CD14-positive monocyte (primary cell): ENCODE results near the gene LRRC4C. TPM values are rescaled to one million over a fixed set of nuclear protein-coding genes. Genes with fewer than 3 reads are reported as not detected.

ENCODE experiments used
- DNase-seq, 3 donors: peaks; one replicate each; pipeline ENCODE4 v3.0.0-alpha.2; 2011 to 2022
- H2AFZ ChIP-seq: 2 replicates; pipeline ENCODE4 v1.6.0; 2012; ENCODE audit warnings: mild to moderate bottlenecking, low read depth, low read length, inconsistent platforms; ENCODE audit not compliant: insufficient read depth, poor library complexity, severe bottlenecking
- H3K27ac ChIP-seq, 2 donors: 1 replicate in 1 of 2; 2 replicates in 1 of 2; pipeline ENCODE4 v1.5.1; 2012 to 2013; ENCODE audit warnings: low read length in 2 of 2, control low read depth in 1 of 2, inconsistent platforms in 1 of 2, low read depth in 1 of 2, mild to moderate bottlenecking in 1 of 2
- H3K27me3 ChIP-seq, 2 donors: one replicate each; pipeline versions ENCODE4 v1.6.0 to v1.6.1; 2011 to 2013; ENCODE audit warnings: low read length in 2 of 2; ENCODE audit not compliant: control insufficient read depth in 2 of 2, insufficient read depth in 2 of 2
- H3K36me3 ChIP-seq, 2 donors: replicated peaks in 1 of 2; 1 replicate in 1 of 2; 2 replicates in 1 of 2; pipeline versions ENCODE4 v1.5.1 to v1.6.1; 2012 to 2013; ENCODE audit warnings: low read length in 2 of 2, control low read depth in 1 of 2, inconsistent platforms in 1 of 2, mild to moderate bottlenecking in 1 of 2; ENCODE audit not compliant: insufficient read depth in 2 of 2, control insufficient read depth in 1 of 2
- H3K4me1 ChIP-seq, 2 donors: 1 replicate in 1 of 2; 2 replicates in 1 of 2; pipeline versions ENCODE4 v1.5.1 to v1.6.1; 2012 to 2013; ENCODE audit warnings: low read length in 2 of 2, control low read depth in 1 of 2, inconsistent platforms in 1 of 2, mild to moderate bottlenecking in 1 of 2, moderate library complexity in 1 of 2; ENCODE audit not compliant: insufficient read depth in 2 of 2, control insufficient read depth in 1 of 2
- H3K4me2 ChIP-seq: replicated peaks from 2 replicates; pipeline ENCODE3; 2012; ENCODE audit warnings: low read length, moderate library complexity, mild to moderate bottlenecking; ENCODE audit not compliant: poor library complexity, severe bottlenecking; ENCODE audit errors: extremely low read depth
- H3K4me3 ChIP-seq, 3 experiments: fragments of 200-600 bp in 1 of 3; sonication (generic) in 1 of 3; replicated peaks in 1 of 3; 1 replicate in 2 of 3; 2 replicates in 1 of 3; pipeline ENCODE4 v1.5.1; 2011 to 2013; ENCODE audit warnings: low read length in 3 of 3, mild to moderate bottlenecking in 3 of 3, control low read depth in 2 of 3, low read depth in 2 of 3, inconsistent platforms in 1 of 3, moderate library complexity in 1 of 3
- H3K79me2 ChIP-seq: 2 replicates; pipeline ENCODE4 v1.6.0; 2012; ENCODE audit warnings: mild to moderate bottlenecking, control low read depth, inconsistent platforms, low read length, moderate library complexity; ENCODE audit not compliant: insufficient read depth
- H3K9ac ChIP-seq: 2 replicates; pipeline ENCODE4 v1.6.0; 2017; ENCODE audit warnings: low read length, mild to moderate bottlenecking; ENCODE audit not compliant: insufficient read depth, poor library complexity, severe bottlenecking
- H3K9me3 ChIP-seq, 2 donors: replicated peaks in 1 of 2; 1 replicate in 1 of 2; 2 replicates in 1 of 2; pipeline versions ENCODE4 v1.5.1 to v1.6.1; 2012 to 2013; ENCODE audit warnings: low read length in 2 of 2, control low read depth in 1 of 2; ENCODE audit not compliant: control insufficient read depth in 1 of 2, insufficient read depth in 1 of 2
- H4K20me1 ChIP-seq: 2 replicates; pipeline ENCODE4 v1.6.0; 2012; ENCODE audit warnings: mild to moderate bottlenecking, low read length, control low read depth, moderate library complexity; ENCODE audit not compliant: insufficient read depth
- H3K27ac Mint-ChIP-seq, 7 donors: one replicate each; pipeline ENCODE4 v1.8.0; 2020; ENCODE audit warnings: mild to moderate bottlenecking in 7 of 7, mixed read lengths in 7 of 7, moderate library complexity in 6 of 7, inconsistent platforms in 2 of 7
- H3K27me3 Mint-ChIP-seq, 3 donors: one replicate each; pipeline ENCODE4 v1.8.0; 2021 to 2022; ENCODE audit warnings: low read depth in 3 of 3, mild to moderate bottlenecking in 3 of 3, mixed read lengths in 3 of 3, moderate library complexity in 3 of 3, inconsistent platforms in 1 of 3
- H3K36me3 Mint-ChIP-seq, 2 donors: one replicate each; pipeline ENCODE4 v1.8.0; 2020; ENCODE audit warnings: mixed read lengths in 2 of 2, inconsistent platforms in 1 of 2, mild to moderate bottlenecking in 1 of 2
- H3K4me1 Mint-ChIP-seq: one replicate; pipeline ENCODE4 v1.8.0; 2020; ENCODE audit warnings: mild to moderate bottlenecking, mixed read lengths
- H3K4me3 Mint-ChIP-seq, 2 donors: one replicate each; pipeline ENCODE4 v1.8.0; 2020; ENCODE audit warnings: mild to moderate bottlenecking in 2 of 2, mixed read lengths in 2 of 2, moderate library complexity in 1 of 2
- H3K9me3 Mint-ChIP-seq, 7 donors: one replicate each; pipeline ENCODE4 v1.8.0; 2020 to 2022; ENCODE audit warnings: mixed read lengths in 7 of 7, mild to moderate bottlenecking in 6 of 7, moderate library complexity in 6 of 7, inconsistent platforms in 2 of 7
- CTCF ChIP-seq: fragments of 200-600 bp; IDR thresholded peaks from one replicate; pipeline ENCODE4 v1.8.0; 2022; ENCODE audit warnings: antibody characterized with exemption, mild to moderate bottlenecking
- WGBS: methylation state at CpG from one replicate; pipeline ENCODE4 v1.1.5; 2013; ENCODE audit warnings: missing lambda C conversion rate; ENCODE audit not compliant: insufficient coverage; 5-methylcytosine and 5-hydroxymethylcytosine counted together
- intact Hi-C, 2 donors: fragments of 100-400 bp; cut with micrococcal nuclease; formaldehyde crosslinking; loops; one replicate each; pipeline versions ENCODE4 v1.15.0 to v1.15.1; 2023
- polyA plus RNA-seq, 3 donors: library from polyadenylated mRNA; depleted of rRNA in 1 of 3; unstranded in 2 of 3; stranded (reverse) in 1 of 3; fragments of 300-500 nt in 2 of 3; fragments of >200 nt in 1 of 3; fragmentation: Illumina TruSeq in 2 of 3; gene quantifications; 1 replicate in 2 of 3; 2 replicates in 1 of 3; pipeline ENCODE4 v1.2.3, GENCODE V29; 2012 to 2021

Gene LRRC4C
- polyA plus RNA-seq, 3 donors, result not detected

GRCh38 chr11:40754297-40754696, 705.2 kb downstream of the LRRC4C start:
- Histone ChIP-seq H3K79me2 (no peaks in the 10 kb centered on the region), H3K4me2 (no peak overlapping the region), H2AFZ (no peak overlapping the region), H3K9ac (no peak overlapping the region), H3K4me3 (no peak overlapping the region), H3K27me3 (no peaks in the 10 kb centered on the region), H4K20me1 (no peaks in the 10 kb centered on the region), H3K27ac (no peak overlapping the region), H3K4me1 (no peaks in the 10 kb centered on the region), H3K36me3 (no peaks in the 10 kb centered on the region), H3K9me3 (peaks cover 3 to 5% of the 10 kb centered on the region in 2 donors)
- WGBS, result no CpG with 5 or more reads among the region's 2 CpGs
- Mint-ChIP-seq H3K4me3 (no peak overlapping the region), H3K4me1 (no peaks in the 10 kb centered on the region), H3K9me3 (peaks cover 0 to 8% (median 4%) of the 10 kb centered on the region in 7 donors), H3K36me3 (no peaks in the 10 kb centered on the region), H3K27ac (no peak overlapping the region), H3K27me3 (no peaks in the 10 kb centered on the region)
- DNase-seq, result no peak
- intact Hi-C loops, result no loop called here
- no peak for TF ChIP-seq CTCF

- no peak for TF ChIP-seq CTCF
- Histone ChIP-seq H3K4me1 (no peaks in the 10 kb centered on the region), H3K27me3 (no peaks in the 10 kb centered on the region), H3K4me2 (no peak overlapping the region), H4K20me1 (no peaks in the 10 kb centered on the region), H3K79me2 (no peaks in the 10 kb centered on the region), H3K27ac (no peak overlapping the region), H3K9me3 (peaks cover 15 to 16% of the 10 kb centered on the region in 2 donors), H2AFZ (no peak overlapping the region), H3K9ac (no peak overlapping the region), H3K36me3 (no peaks in the 10 kb centered on the region), H3K4me3 (no peak overlapping the region)
- Mint-ChIP-seq H3K4me1 (no peaks in the 10 kb centered on the region), H3K9me3 (peaks cover 2 to 11% (median 4%) of the 10 kb centered on the region in 7 donors), H3K4me3 (no peak overlapping the region), H3K27ac (no peak overlapping the region), H3K27me3 (no peaks in the 10 kb centered on the region), H3K36me3 (no peaks in the 10 kb centered on the region)
- DNase-seq, result no peak
- 64% methylated on average over 4 of the region's 4 CpGs for WGBS
- intact Hi-C loops, result no loop called here
These were observed 713.2 kb downstream of the LRRC4C start for GRCh38 chr11:40746282-40746681.
